GM12878 (cell line): ENCODE results near the gene LRBA. TPM values are rescaled to one million over a fixed set of nuclear protein-coding genes. Genes with fewer than 3 reads are reported as not detected.

Experiments used
- ATAC-seq: fragments of 200-7000 bp; cut with Tn5 transposase; 3 replicates; pipeline ENCODE4 v1.9.1; 2020; ENCODE audit warnings: mild to moderate bottlenecking, moderate library complexity
- BruUV-seq: library from RNA; stranded (reverse); fragments of 400-500 nt; replicated peaks from 2 replicates; lab custom pipeline; 2021; lab: Mats Ljungman, UMichigan
- CTCF ChIA-PET: fragments of 300-600 bp; sonication (Branson Sonifier 250); formaldehyde crosslinking; extraction: SDS; loops from one replicate; lab custom pipeline; 2021; ENCODE audit warnings: inconsistent platforms; lab: Yijun Ruan, JAX
- POLR2A ChIA-PET: fragments of 350-600 bp; formaldehyde crosslinking; extraction: SDS; loops from one replicate; lab custom pipeline; 2021; ENCODE audit warnings: inconsistent platforms; lab: Charles Lee
- RAD21 ChIA-PET: fragments of 300-600 bp; sonication (Branson Sonifier 250); formaldehyde crosslinking; loops from one replicate; lab custom pipeline; 2023; ENCODE audit warnings: antibody characterized with exemption; ENCODE audit not compliant: unreplicated experiment; lab: Charles Lee
- SMC1A ChIA-PET: fragments of 300-600 bp; sonication (Branson Sonifier 250); formaldehyde crosslinking; loops from one replicate; lab custom pipeline; 2023; ENCODE audit not compliant: unreplicated experiment, uncharacterized antibody; lab: Charles Lee
- DNase-seq: peaks from one replicate; pipeline ENCODE4 v3.0.0-alpha.2; 2011; ENCODE audit warnings: low read depth, low spot score
- FAIRE-seq: peaks from 3 replicates; lab custom pipeline; 2011; peaks lifted over from hg19 to GRCh38; lab: Jason Lieb, UNC
- H2AFZ ChIP-seq: 2 replicates; pipeline ENCODE4 v1.6.0; 2011; ENCODE audit warnings: low read depth, low read length, control low read depth; ENCODE audit not compliant: control insufficient read depth
- H3K27ac ChIP-seq: 2 replicates; pipeline ENCODE4 v1.5.1; 2011; ENCODE audit warnings: control low read depth; ENCODE audit not compliant: control insufficient read depth, insufficient read depth
- H3K27me3 ChIP-seq, 2 experiments: replicated peaks in 1 of 2; 2 replicates each; pipeline versions ENCODE4 v1.6.0 to v1.6.1; 2011; ENCODE audit warnings: low read length in 1 of 2; ENCODE audit not compliant: control insufficient read depth in 2 of 2, insufficient read depth in 2 of 2
- H3K36me3 ChIP-seq, 2 experiments: 2 replicates each; pipeline ENCODE4 v1.5.1; 2011; ENCODE audit warnings: low read length in 1 of 2; ENCODE audit not compliant: control insufficient read depth in 2 of 2, insufficient read depth in 2 of 2
- H3K4me1 ChIP-seq: 2 replicates; pipeline ENCODE4 v1.6.1; 2011; ENCODE audit warnings: mild to moderate bottlenecking, low read length, moderate library complexity, mixed read lengths; ENCODE audit not compliant: control insufficient read depth, insufficient read depth
- H3K4me2 ChIP-seq: 2 replicates; pipeline ENCODE4 v1.6.0; 2011; ENCODE audit warnings: control low read depth; ENCODE audit not compliant: control insufficient read depth, insufficient read depth
- H3K4me3 ChIP-seq: fragments of 200-600 bp; sonication (generic); 2 replicates; pipeline ENCODE4 v1.5.1; 2016
- H3K79me2 ChIP-seq: 2 replicates; pipeline ENCODE4 v1.6.0; 2011; ENCODE audit warnings: low read length; ENCODE audit not compliant: control insufficient read depth, insufficient read depth
- H3K9ac ChIP-seq: 2 replicates; pipeline ENCODE4 v1.8.0; 2011; ENCODE audit warnings: low read length, control low read depth, mixed read lengths; ENCODE audit not compliant: control insufficient read depth, insufficient read depth
- H3K9me3 ChIP-seq: replicated peaks from 3 replicates; pipeline ENCODE4 v1.5.1; 2011; ENCODE audit warnings: mild to moderate bottlenecking, low read length; ENCODE audit not compliant: control insufficient read depth, insufficient read depth
- H4K20me1 ChIP-seq: 2 replicates; pipeline ENCODE4 v1.6.0; 2011; ENCODE audit not compliant: control insufficient read depth, insufficient read depth
- BMI1 ChIP-seq: fragments of 450-650 bp; IDR thresholded peaks from 2 replicates; pipeline ENCODE4 v1.6.1; 2016; ENCODE audit warnings: mild to moderate bottlenecking, moderate library complexity, borderline replicate concordance
- CHD2 ChIP-seq: IDR thresholded peaks from 2 replicates; pipeline ENCODE4 v1.6.1; 2011; ENCODE audit warnings: low read depth, low read length, improper control_type of control experiment, borderline replicate concordance
- CUX1 ChIP-seq: IDR thresholded peaks from 2 replicates; pipeline ENCODE4 v1.6.1; 2012; ENCODE audit warnings: improper control_type of control experiment, low read depth, low read length; ENCODE audit not compliant: insufficient replicate concordance
- FOXM1 ChIP-seq: IDR thresholded peaks from 2 replicates; pipeline ENCODE4 v1.6.1; 2012; ENCODE audit warnings: low read depth, mild to moderate bottlenecking, inconsistent platforms, low read length, moderate library complexity
- HDAC6 ChIP-seq: fragments of 200-600 bp; sonication (generic); IDR thresholded peaks from one replicate; pipeline ENCODE4 v1.8.0; 2017; ENCODE audit warnings: antibody characterized with exemption; ENCODE audit not compliant: unreplicated experiment
- HDGF ChIP-seq: fragments of 450-650 bp; IDR thresholded peaks from 2 replicates; pipeline ENCODE4 v1.6.1; 2016; ENCODE audit warnings: antibody characterized with exemption
- HSF1 ChIP-seq: fragments of 150-350 bp; IDR thresholded peaks from 2 replicates; pipeline ENCODE4 v1.6.1; 2014; ENCODE audit warnings: mild to moderate bottlenecking, low read depth, low read length
- IRF5 ChIP-seq: fragments of 450-650 bp; IDR thresholded peaks from 2 replicates; pipeline ENCODE4 v1.6.1; 2017; ENCODE audit warnings: borderline replicate concordance
- JUND ChIP-seq: IDR thresholded peaks from 2 replicates; pipeline ENCODE4 v1.6.1; 2012; ENCODE audit warnings: low read depth, mild to moderate bottlenecking, low read length, improper control_type of control experiment, moderate library complexity
- KAT2A ChIP-seq: conservative IDR thresholded peaks from 2 replicates; pipeline ENCODE4 v1.6.1; 2011; ENCODE audit warnings: low read depth, low read length; ENCODE audit not compliant: control insufficient read depth
- LARP7 ChIP-seq: fragments of 450-650 bp; IDR thresholded peaks from 2 replicates; pipeline ENCODE4 v1.6.1; 2017; ENCODE audit warnings: mild to moderate bottlenecking
- RB1 ChIP-seq: fragments of 450-650 bp; formaldehyde crosslinking; IDR thresholded peaks from 2 replicates; pipeline ENCODE4 v1.6.1; 2017; ENCODE audit warnings: mild to moderate bottlenecking, borderline replicate concordance
- RUNX3 ChIP-seq: IDR thresholded peaks from 2 replicates; pipeline ENCODE4 v1.6.1; 2012; ENCODE audit warnings: low read length, inconsistent platforms
- SP1 ChIP-seq: IDR thresholded peaks from one replicate; pipeline ENCODE4 v1.6.1; 2011; ENCODE audit warnings: low read depth, low read length
- SUPT20H ChIP-seq: IDR thresholded peaks from 2 replicates; pipeline ENCODE4 v1.6.1; 2011; ENCODE audit warnings: low read depth, mild to moderate bottlenecking, low read length, moderate library complexity, borderline replicate concordance; ENCODE audit not compliant: control insufficient read depth
- WGBS: methylation state at CpG from one replicate; pipeline ENCODE4 v1.1.6; 2016; ENCODE audit warnings: low lambda C conversion rate; ENCODE audit not compliant: insufficient replicate concordance, insufficient coverage; ENCODE audit errors: missing lambda C conversion rate; 5-methylcytosine and 5-hydroxymethylcytosine counted together
- in situ Hi-C: fragments of 300-500 bp; cut with MboI; formaldehyde crosslinking; loops from 9 replicates; pipeline ENCODE4 v1.14.3; 2018; ENCODE audit warnings: mixed read lengths
- intact Hi-C: fragments of 100-400 bp; cut with micrococcal nuclease; formaldehyde crosslinking; loops from one replicate; pipeline ENCODE4 v1.14.2; 2022; ENCODE audit not compliant: unreplicated experiment
- polyA plus RNA-seq, 11 experiments: library from polyadenylated mRNA; depleted of rRNA in 4 of 11; unstranded in 6 of 11; stranded (reverse) in 5 of 11; fragments of >200 nt; fragmentation: Nextera tagmentation in 4 of 11; fragmentation: Illumina TruSeq in 1 of 11; extraction: Ambion mirVana in 4 of 11; extraction: Trizol in 1 of 11; gene quantifications; 1 replicate in 1 of 11; 2 replicates in 10 of 11; pipeline versions ENCODE4 v1.2.1 to v1.2.3, GENCODE V29; 2011 to 2016; ENCODE audit warnings: inconsistent platforms in 2 of 11, missing spikeins in 2 of 11, low read depth in 1 of 11
- total RNA-seq, 4 experiments: library from RNA; depleted of rRNA in 3 of 4; stranded (reverse); fragments of >200 nt in 3 of 4; fragmentation: Illumina TruSeq in 1 of 4; extraction: Trizol in 1 of 4; gene quantifications; 2 replicates each; pipeline versions ENCODE4 v1.2.1 to v1.2.3, GENCODE V29; 2013 to 2021

The LRBA gene
- total and polyA plus RNA-seq, 10 of the 15 experiments (the other 5 are each of a cell fraction or from before 2014, with no cell fraction given), result 20.3 to 93.4 (median 55.0) TPM

GRCh38 chr4:150515135-150515534 is 499.9 kb downstream of the LRBA start:
- H3K36me3 ChIP-seq, result no peaks in the 10 kb centered on the region
- no peaks in the 10 kb centered on the region for H3K9me3 ChIP-seq
- H3K79me2 ChIP-seq, result no peaks in the 10 kb centered on the region
- H3K27ac ChIP-seq, result no peak overlapping the region
- DNase-seq (no peak), ATAC-seq (no peak), FAIRE-seq (no peak)
- H2AFZ ChIP-seq, result no peak overlapping the region
- intact Hi-C loops, result no loop called here
- H4K20me1 ChIP-seq, result no peaks in the 10 kb centered on the region
- ChIA-PET RAD21 (no interaction called here), POLR2A (no interaction called here), CTCF (no interaction called here)
- H3K27me3 ChIP-seq, result no peaks in the 10 kb centered on the region
- no TSS peak for BruUV-seq
- no peaks in the 10 kb centered on the region for H3K4me1 ChIP-seq
- H3K4me3 ChIP-seq, result no peak overlapping the region
- in situ Hi-C loops, result no loop called here
- H3K4me2 ChIP-seq, result no peak overlapping the region
- no peak overlapping the region for H3K9ac ChIP-seq
- TF ChIP-seq JUND (no peak), CUX1 (no peak), RB1 (no peak), SUPT20H (no peak), HDGF (no peak), RUNX3 (no peak), CHD2 (no peak), HDAC6 (no peak), LARP7 (no peak), SP1 (no peak), BMI1 (no peak), KAT2A (no peak), HSF1 (no peak), IRF5 (no peak), FOXM1 (no peak)
- TF ChIP-seq, all 136 proteins: peak for 0
- 100% methylated on average over 1 of the region's 1 CpG for WGBS
- SMC1A ChIA-PET, result interaction anchor here (0.9 to 1.6 kb wide), 5 partner anchors 13 to 165 kb away, joined by 3 to 4 read pairs (median 3); no protein-coding TSS in a partner anchor
